Measurements from ENCODE around the gene TFF3. TPM values are rescaled to one million over a fixed set of nuclear protein-coding genes. Genes with fewer than 3 reads are reported as not detected.

TFF3 gene
- total RNA-seq, 1 experiment from 2014 or later, result not detected

DNA sequence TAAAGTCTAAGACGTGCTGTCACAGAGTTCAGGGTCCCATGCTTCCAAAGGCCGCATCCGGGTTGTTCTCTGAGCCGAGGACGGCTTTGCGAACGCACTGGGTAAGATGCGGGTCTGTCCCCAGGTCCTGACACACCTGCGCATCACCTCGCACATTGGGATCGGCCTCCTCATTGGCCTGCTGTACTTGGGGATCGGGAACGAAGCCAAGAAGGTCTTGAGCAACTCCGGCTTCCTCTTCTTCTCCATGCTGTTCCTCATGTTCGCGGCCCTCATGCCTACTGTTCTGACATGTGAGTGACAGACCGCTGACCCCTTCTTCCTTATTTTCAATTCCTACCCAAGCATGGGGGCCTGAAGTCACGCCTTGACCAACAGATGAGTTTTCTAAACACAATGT, 25.3 kb downstream of the TFF3 start:
- POLR2A ChIA-PET (ENCODE audit: unreplicated experiment), result no interaction called here
- BruUV-seq (replicated peaks), result no TSS peak
- no peaks in the 10 kb centered on the region for H3K27me3 ChIP-seq (ENCODE audit: insufficient read depth, low read depth)
- H3K9me3 ChIP-seq (ENCODE audit: insufficient read depth, low read depth), result no peaks in the 10 kb centered on the region
- H3K4me1 ChIP-seq (replicated peaks; ENCODE audit: insufficient read depth), result no peaks in the 10 kb centered on the region
- no peaks in the 10 kb centered on the region for H3K36me3 ChIP-seq (ENCODE audit: low read depth)
- H3K79me2 ChIP-seq (ENCODE audit: low read depth), result no peaks in the 10 kb centered on the region
- no peak overlapping the region for H3K4me3 ChIP-seq
- intact Hi-C loops (cut with micrococcal nuclease; ENCODE audit: unreplicated experiment), result no loop called here
- H3K27ac ChIP-seq, result no peak overlapping the region
- H3K4me2 ChIP-seq, result no peak overlapping the region
- CTCF ChIA-PET, result no interaction called here
- no peaks in the 10 kb centered on the region for H3K9me2 ChIP-seq (ENCODE audit: insufficient read depth)
- no peaks in the 10 kb centered on the region for H3F3A ChIP-seq (ENCODE audit: insufficient read depth, low read depth)
- TF ChIP-seq EZH2 (IDR thresholded peaks at IDR 0.05; ENCODE audit: low read depth), result no peak
- TF ChIP-seq, protein P1, sequence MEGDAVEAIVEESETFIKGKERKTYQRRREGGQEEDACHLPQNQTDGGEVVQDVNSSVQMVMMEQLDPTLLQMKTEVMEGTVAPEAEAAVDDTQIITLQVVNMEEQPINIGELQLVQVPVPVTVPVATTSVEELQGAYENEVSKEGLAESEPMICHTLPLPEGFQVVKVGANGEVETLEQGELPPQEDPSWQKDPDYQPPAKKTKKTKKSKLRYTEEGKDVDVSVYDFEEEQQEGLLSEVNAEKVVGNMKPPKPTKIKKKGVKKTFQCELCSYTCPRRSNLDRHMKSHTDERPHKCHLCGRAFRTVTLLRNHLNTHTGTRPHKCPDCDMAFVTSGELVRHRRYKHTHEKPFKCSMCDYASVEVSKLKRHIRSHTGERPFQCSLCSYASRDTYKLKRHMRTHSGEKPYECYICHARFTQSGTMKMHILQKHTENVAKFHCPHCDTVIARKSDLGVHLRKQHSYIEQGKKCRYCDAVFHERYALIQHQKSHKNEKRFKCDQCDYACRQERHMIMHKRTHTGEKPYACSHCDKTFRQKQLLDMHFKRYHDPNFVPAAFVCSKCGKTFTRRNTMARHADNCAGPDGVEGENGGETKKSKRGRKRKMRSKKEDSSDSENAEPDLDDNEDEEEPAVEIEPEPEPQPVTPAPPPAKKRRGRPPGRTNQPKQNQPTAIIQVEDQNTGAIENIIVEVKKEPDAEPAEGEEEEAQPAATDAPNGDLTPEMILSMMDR (conservative IDR thresholded peaks at IDR 0.05), result no peak
- no peak for DNase-seq
- H4K20me1 ChIP-seq (ENCODE audit: insufficient read depth), result no peaks in the 10 kb centered on the region
- no peak overlapping the region for H2AFZ ChIP-seq

DNA sequence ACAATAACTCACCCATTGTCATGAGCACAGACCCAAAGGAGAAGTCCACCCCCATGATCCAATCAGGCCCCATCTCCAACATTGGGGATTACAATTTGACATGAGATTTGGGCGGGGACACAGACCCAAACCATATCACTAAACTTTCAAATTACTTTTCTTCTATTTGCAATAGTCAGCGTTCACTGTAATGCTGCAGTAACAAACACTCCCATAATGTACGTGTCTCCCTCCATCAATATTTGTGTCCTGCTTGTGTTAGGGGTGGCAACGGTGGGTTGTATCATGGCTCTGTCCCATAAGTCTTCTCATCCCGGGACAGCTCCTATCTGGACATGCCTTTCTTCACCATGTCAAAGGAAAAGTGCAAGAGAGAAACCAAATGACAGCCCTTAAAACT, 26.2 kb downstream of the TFF3 start:
- ChIA-PET CTCF (no interaction called here), POLR2A (ENCODE audit: unreplicated experiment) (no interaction called here)
- H3K9me3 ChIP-seq (ENCODE audit: insufficient read depth, low read depth), result no peaks in the 10 kb centered on the region
- H3K27me3 ChIP-seq (ENCODE audit: insufficient read depth, low read depth), result no peaks in the 10 kb centered on the region
- H3K27ac ChIP-seq, result no peak overlapping the region
- intact Hi-C loops (cut with micrococcal nuclease; ENCODE audit: unreplicated experiment), result no loop called here
- no peaks in the 10 kb centered on the region for H3K36me3 ChIP-seq (ENCODE audit: low read depth)
- H3F3A ChIP-seq (ENCODE audit: insufficient read depth, low read depth), result no peaks in the 10 kb centered on the region
- no peaks in the 10 kb centered on the region for H3K4me1 ChIP-seq (replicated peaks; ENCODE audit: insufficient read depth)
- no TSS peak for BruUV-seq (replicated peaks)
- DNase-seq, result no peak
- H3K79me2 ChIP-seq (ENCODE audit: low read depth), result no peaks in the 10 kb centered on the region
- TF ChIP-seq, protein P1 (conservative IDR thresholded peaks at IDR 0.05), result no peak
- no peak for TF ChIP-seq EZH2 (IDR thresholded peaks at IDR 0.05; ENCODE audit: low read depth)
- no peaks in the 10 kb centered on the region for H3K9me2 ChIP-seq (ENCODE audit: insufficient read depth)
- no peak overlapping the region for H2AFZ ChIP-seq
- H3K4me2 ChIP-seq, result no peak overlapping the region
- H4K20me1 ChIP-seq (ENCODE audit: insufficient read depth), result no peaks in the 10 kb centered on the region
- H3K4me3 ChIP-seq, result no peak overlapping the region

DNA sequence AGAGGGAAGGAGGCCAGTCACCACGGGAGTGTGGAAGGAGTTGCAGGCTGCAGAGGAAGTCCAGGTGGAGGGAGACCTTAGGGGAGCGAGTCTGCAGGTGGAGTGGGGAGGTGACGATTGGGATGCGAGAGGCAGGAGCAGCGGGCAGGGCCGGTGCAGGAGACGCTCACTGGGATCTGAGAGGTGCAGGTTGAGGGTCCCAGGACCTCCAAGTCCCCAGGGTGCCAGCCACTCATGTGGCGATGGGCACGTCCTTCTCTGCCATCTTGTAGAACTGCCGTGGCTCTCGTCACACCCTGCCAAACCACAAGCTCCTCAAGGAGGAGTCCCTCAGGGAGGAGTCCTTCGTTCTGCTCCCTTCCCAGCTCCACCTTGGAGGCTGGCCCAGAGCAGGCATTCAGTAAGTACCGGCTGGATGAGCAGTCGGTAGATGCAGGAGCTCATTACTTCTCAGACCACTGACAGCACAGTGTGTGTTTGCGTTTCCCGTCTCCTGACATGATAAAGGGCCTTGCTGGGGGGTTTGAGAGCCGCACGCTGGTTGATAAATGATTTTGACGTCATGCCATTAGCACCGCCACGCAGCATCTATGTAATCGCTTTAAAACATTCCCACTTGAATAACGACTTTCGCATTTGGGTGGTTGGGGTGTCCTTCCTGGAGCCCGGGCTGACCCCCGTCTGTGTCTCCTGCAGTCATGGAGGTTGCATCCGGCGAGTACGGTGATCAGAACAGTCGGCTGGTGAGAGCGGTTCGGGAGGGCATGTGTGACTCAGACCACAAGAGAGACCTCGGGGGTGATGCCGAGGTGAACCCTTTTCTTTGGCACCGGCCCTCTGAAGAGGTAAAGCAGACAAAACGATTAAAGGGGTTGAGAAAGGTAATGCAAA, 27.8 kb downstream of the TFF3 start:
- TF ChIP-seq, protein P1 (conservative IDR thresholded peaks at IDR 0.05), result no peak
- TF ChIP-seq EZH2 (IDR thresholded peaks at IDR 0.05; ENCODE audit: low read depth), result no peak
- no peaks in the 10 kb centered on the region for H3K36me3 ChIP-seq (ENCODE audit: low read depth)
- no peak overlapping the region for H2AFZ ChIP-seq
- H3K27ac ChIP-seq, result no peak overlapping the region
- no peaks in the 10 kb centered on the region for H3K79me2 ChIP-seq (ENCODE audit: low read depth)
- no peaks in the 10 kb centered on the region for H3K9me2 ChIP-seq (ENCODE audit: insufficient read depth)
- CTCF ChIA-PET, result no interaction called here
- H3K4me3 ChIP-seq, result no peak overlapping the region
- no peaks in the 10 kb centered on the region for H4K20me1 ChIP-seq (ENCODE audit: insufficient read depth)
- no peaks in the 10 kb centered on the region for H3K4me1 ChIP-seq (replicated peaks; ENCODE audit: insufficient read depth)
- DNase-seq, result no peak
- POLR2A ChIA-PET (ENCODE audit: unreplicated experiment), result no interaction called here
- H3K4me2 ChIP-seq, result no peak overlapping the region
- no peaks in the 10 kb centered on the region for H3F3A ChIP-seq (ENCODE audit: insufficient read depth, low read depth)
- no peaks in the 10 kb centered on the region for H3K27me3 ChIP-seq (ENCODE audit: insufficient read depth, low read depth)
- intact Hi-C loops (cut with micrococcal nuclease; ENCODE audit: unreplicated experiment), result no loop called here
- H3K9me3 ChIP-seq (ENCODE audit: insufficient read depth, low read depth), result no peaks in the 10 kb centered on the region
- BruUV-seq (replicated peaks), result no TSS peak
